Measurements from ENCODE around the gene TPM3. TPM values are rescaled to one million over a fixed set of nuclear protein-coding genes. Genes with fewer than 3 reads are reported as not detected.
"Not testable (repeated sequence)": the region's sequence is repeated elsewhere in the genome, so short reads cannot be mapped to it uniquely, and the experiment has no call there.

Gene TPM3
- total RNA-seq, 4 donors from 2014 or later: 130 to 263 (median 199) TPM

DNA sequence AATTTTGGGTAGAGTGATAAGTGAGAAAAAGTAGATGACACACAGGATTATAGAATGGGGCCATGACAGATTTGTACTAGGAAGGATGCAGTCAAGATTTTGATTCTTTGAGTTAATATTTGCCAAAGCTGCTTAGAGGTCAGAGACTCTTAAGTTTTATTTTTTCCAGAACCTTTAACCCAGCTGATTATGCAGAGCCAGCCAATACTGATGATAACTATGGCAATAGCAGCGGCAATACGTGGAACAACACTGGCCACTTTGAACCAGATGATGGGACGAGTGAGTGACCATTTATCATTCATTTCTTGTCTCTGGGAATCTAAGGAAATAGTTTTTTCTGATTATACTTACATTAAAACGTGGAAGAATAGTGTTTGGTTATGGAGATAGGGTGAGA lies 45.0 kb upstream of the TPM3 start:
- no peak for DNase-seq
- Histone ChIP-seq H3K27ac (no peak overlapping the region), H3K4me3 (no peak overlapping the region), H3K4me1 (no peaks in the 10 kb centered on the region), H3K36me3 (peaks cover 0 to 2% of the 10 kb centered on the region in 2 donors), H3K27me3 (no peaks in the 10 kb centered on the region), H3K9me3 (no peaks in the 10 kb centered on the region)
- intact Hi-C loops (cut with DNase I; ENCODE audit: low total_unique reads): no loop called here
- TF ChIP-seq, protein P1, sequence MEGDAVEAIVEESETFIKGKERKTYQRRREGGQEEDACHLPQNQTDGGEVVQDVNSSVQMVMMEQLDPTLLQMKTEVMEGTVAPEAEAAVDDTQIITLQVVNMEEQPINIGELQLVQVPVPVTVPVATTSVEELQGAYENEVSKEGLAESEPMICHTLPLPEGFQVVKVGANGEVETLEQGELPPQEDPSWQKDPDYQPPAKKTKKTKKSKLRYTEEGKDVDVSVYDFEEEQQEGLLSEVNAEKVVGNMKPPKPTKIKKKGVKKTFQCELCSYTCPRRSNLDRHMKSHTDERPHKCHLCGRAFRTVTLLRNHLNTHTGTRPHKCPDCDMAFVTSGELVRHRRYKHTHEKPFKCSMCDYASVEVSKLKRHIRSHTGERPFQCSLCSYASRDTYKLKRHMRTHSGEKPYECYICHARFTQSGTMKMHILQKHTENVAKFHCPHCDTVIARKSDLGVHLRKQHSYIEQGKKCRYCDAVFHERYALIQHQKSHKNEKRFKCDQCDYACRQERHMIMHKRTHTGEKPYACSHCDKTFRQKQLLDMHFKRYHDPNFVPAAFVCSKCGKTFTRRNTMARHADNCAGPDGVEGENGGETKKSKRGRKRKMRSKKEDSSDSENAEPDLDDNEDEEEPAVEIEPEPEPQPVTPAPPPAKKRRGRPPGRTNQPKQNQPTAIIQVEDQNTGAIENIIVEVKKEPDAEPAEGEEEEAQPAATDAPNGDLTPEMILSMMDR (IDR thresholded peaks at IDR 0.05): no peak
- TF ChIP-seq POLR2A (IDR thresholded peaks at IDR 0.05): no peak

DNA sequence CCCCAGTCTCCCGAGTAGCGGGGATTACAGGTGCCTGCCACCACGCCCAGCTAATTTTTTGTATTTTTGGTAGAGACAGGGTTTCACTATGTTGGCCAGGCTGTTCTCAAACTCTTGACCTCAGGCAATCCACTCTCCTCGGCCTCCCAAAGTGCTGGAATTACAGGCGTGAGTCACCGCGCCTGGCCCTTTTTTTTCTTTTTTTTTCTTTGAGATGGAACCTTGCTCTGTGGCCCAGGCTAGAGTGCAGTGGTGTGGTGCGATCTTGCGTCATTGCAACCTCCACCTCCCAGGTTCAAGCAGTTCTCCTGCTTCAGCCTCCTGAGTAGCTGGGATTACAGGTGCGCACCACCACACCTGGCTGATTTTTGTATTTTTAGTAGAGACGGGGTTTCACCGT lies 41.2 kb upstream of the TPM3 start:
- H3K9me3 ChIP-seq; DNase-seq; H3K36me3 ChIP-seq; H3K4me1 ChIP-seq; H3K27me3 ChIP-seq; intact Hi-C loops (cut with DNase I; ENCODE audit: low total_unique reads); H3K4me3 ChIP-seq; H3K27ac ChIP-seq: not testable (repeated sequence)

DNA sequence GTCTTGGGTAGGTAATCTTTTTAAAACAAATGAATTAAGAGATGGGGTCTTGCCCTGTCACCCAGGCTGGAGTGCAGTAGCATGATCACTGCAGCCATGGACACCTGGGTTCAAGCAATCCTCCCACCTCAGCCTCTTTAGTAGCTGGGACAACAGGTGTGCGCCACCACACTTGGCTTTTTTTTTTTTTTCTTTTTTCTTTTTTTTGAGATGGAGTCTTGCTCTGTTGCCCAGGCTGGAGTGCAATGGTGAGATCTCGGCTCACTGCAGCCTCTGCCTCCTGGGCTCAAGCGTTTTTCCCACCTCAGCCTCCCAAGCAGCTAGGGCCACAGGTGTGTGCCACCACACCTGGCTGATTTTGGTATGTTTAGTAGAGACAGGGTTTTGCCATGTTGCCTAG lies 39.2 kb upstream of the TPM3 start:
- H3K27ac ChIP-seq; H3K4me3 ChIP-seq; H3K36me3 ChIP-seq; H3K4me1 ChIP-seq; intact Hi-C loops (cut with DNase I; ENCODE audit: low total_unique reads); H3K27me3 ChIP-seq; H3K9me3 ChIP-seq; DNase-seq: not testable (repeated sequence)

GRCh38 chr1:154225370-154225769 lies 33.5 kb upstream of the TPM3 start:
- intact Hi-C loops (cut with DNase I; ENCODE audit: low total_unique reads): no loop called here
- no peaks in the 10 kb centered on the region for H3K27me3 ChIP-seq
- H3K36me3 ChIP-seq: no peaks in the 10 kb centered on the region
- no peak overlapping the region for H3K4me3 ChIP-seq
- H3K27ac ChIP-seq: no peak overlapping the region
- TF ChIP-seq, protein P1 (IDR thresholded peaks at IDR 0.05): no peak
- DNase-seq: no peak
- peaks cover 0 to 15% of the 10 kb centered on the region in 2 donors for H3K4me1 ChIP-seq
- H3K9me3 ChIP-seq: no peaks in the 10 kb centered on the region

DNA sequence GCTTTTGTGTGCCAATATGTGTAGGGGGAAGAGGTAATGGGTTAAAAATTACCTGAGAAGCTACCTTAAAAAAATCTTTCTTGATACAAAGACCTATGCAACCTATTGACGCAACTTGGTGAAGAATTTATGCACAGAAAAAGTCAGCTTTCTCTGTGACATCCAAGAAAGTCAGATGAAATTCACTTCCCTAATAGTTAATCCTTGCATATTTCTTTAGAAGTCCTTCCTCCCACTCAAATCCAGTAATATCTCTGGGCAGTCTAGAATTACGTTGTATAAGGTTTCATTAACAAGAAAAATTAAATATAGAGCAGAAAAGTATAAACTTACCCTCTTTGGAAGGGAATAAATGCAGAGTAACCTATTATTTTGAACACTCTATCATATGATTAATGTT lies 31.7 kb upstream of the TPM3 start:
- H3K4me1 ChIP-seq: peaks cover 8 to 15% of the 10 kb centered on the region in 2 donors
- intact Hi-C loops (cut with DNase I; ENCODE audit: low total_unique reads): no loop called here
- no peak overlapping the region for H3K4me3 ChIP-seq
- no peak overlapping the region for H3K27ac ChIP-seq
- DNase-seq: no peak
- H3K36me3 ChIP-seq: no peaks in the 10 kb centered on the region
- H3K27me3 ChIP-seq: no peaks in the 10 kb centered on the region
- TF ChIP-seq POLR2A (IDR thresholded peaks at IDR 0.05): no peak
- TF ChIP-seq, protein P1 (IDR thresholded peaks at IDR 0.05): no peak
- H3K9me3 ChIP-seq: no peaks in the 10 kb centered on the region

- intact Hi-C loops (cut with DNase I; ENCODE audit: low total_unique reads): no loop called here
- DNase-seq: no peak
- H3K4me1 ChIP-seq: peaks cover 8 to 17% of the 10 kb centered on the region in 2 donors
- TF ChIP-seq POLR2A (IDR thresholded peaks at IDR 0.05): no peak
- TF ChIP-seq, protein P1 (IDR thresholded peaks at IDR 0.05): no peak
- no peaks in the 10 kb centered on the region for H3K36me3 ChIP-seq
- no peak overlapping the region for H3K4me3 ChIP-seq
- no peaks in the 10 kb centered on the region for H3K27me3 ChIP-seq
- no peak overlapping the region for H3K27ac ChIP-seq
- no peaks in the 10 kb centered on the region for H3K9me3 ChIP-seq
Observed at GRCh38 chr1:154222918-154223317, 31.0 kb upstream of the TPM3 start.
